DND-41 (cell line): ENCODE measurements around the gene CDK5RAP1.
A peak's percentile ranks its signal among the peaks of the same experiment; 100 is the strongest.

Experiments
- ATAC-seq: fragments of 200-7000 bp; cut with Tn5 transposase; 3 replicates; pipeline ENCODE4 v1.9.1; 2021; ENCODE audit warnings: low read depth; ENCODE audit not compliant: insufficient read depth
- DNase-seq: peaks from one replicate; pipeline ENCODE4 v3.0.0-alpha.2; 2020
- H2AFZ ChIP-seq: 2 replicates; pipeline ENCODE4 v1.6.0; 2012; ENCODE audit warnings: low read depth, low read length
- H3K27ac ChIP-seq: 2 replicates; pipeline ENCODE4 v1.5.1; 2012; ENCODE audit warnings: low read length, inconsistent platforms
- H3K27me3 ChIP-seq: fragments of 200-600 bp; sonication (generic); 2 replicates; pipeline ENCODE4 v1.6.0; 2012; ENCODE audit warnings: low read length, mild to moderate bottlenecking, inconsistent platforms; ENCODE audit not compliant: insufficient read depth, poor library complexity
- H3K36me3 ChIP-seq: 2 replicates; pipeline ENCODE4 v1.5.1; 2012; ENCODE audit warnings: low read length, inconsistent platforms; ENCODE audit not compliant: insufficient read depth
- H3K4me1 ChIP-seq: 2 replicates; pipeline ENCODE4 v1.5.1; 2012; ENCODE audit warnings: mild to moderate bottlenecking, low read length; ENCODE audit not compliant: insufficient read depth
- H3K4me2 ChIP-seq: 2 replicates; pipeline ENCODE4 v1.6.0; 2012; ENCODE audit warnings: mild to moderate bottlenecking, moderate library complexity, low read length, inconsistent platforms; ENCODE audit not compliant: insufficient read depth
- H3K4me3 ChIP-seq, 2 experiments: fragments of 200-600 bp in 1 of 2; shearing (Covaris generic) in 1 of 2; 2 replicates each; pipeline ENCODE4 v1.5.1; 2012 to 2016; ENCODE audit warnings: inconsistent platforms in 2 of 2, low read length in 2 of 2, mild to moderate bottlenecking in 2 of 2, low read depth in 1 of 2, moderate library complexity in 1 of 2
- H3K79me2 ChIP-seq: 2 replicates; pipeline ENCODE4 v1.6.0; 2012; ENCODE audit warnings: low read length, inconsistent platforms; ENCODE audit not compliant: insufficient read depth
- H3K9ac ChIP-seq: 2 replicates; pipeline ENCODE4 v1.6.0; 2012; ENCODE audit warnings: low read depth, mild to moderate bottlenecking, inconsistent platforms, low read length, moderate library complexity
- H3K9me3 ChIP-seq: 2 replicates; pipeline ENCODE4 v1.5.1; 2012; ENCODE audit warnings: low read length, moderate library complexity, mild to moderate bottlenecking, inconsistent platforms; ENCODE audit not compliant: insufficient read depth, severe bottlenecking
- H4K20me1 ChIP-seq: 2 replicates; pipeline ENCODE4 v1.6.0; 2012; ENCODE audit warnings: low read length; ENCODE audit not compliant: insufficient read depth
- EZH2 ChIP-seq: IDR thresholded peaks from 3 replicates; pipeline ENCODE4 v1.6.1; 2012; ENCODE audit warnings: borderline replicate concordance, low read depth, mild to moderate bottlenecking, moderate library complexity, low read length, inconsistent platforms; ENCODE audit not compliant: severe bottlenecking
- TF ChIP-seq, protein P1 (sequence below): IDR thresholded peaks from 2 replicates; pipeline ENCODE4 v1.5.1; 2012; ENCODE audit warnings: borderline replicate concordance, low read length, moderate library complexity, mild to moderate bottlenecking; ENCODE audit not compliant: poor library complexity, severe bottlenecking; ENCODE audit errors: extremely low read depth

The CDK5RAP1 gene

DNA sequence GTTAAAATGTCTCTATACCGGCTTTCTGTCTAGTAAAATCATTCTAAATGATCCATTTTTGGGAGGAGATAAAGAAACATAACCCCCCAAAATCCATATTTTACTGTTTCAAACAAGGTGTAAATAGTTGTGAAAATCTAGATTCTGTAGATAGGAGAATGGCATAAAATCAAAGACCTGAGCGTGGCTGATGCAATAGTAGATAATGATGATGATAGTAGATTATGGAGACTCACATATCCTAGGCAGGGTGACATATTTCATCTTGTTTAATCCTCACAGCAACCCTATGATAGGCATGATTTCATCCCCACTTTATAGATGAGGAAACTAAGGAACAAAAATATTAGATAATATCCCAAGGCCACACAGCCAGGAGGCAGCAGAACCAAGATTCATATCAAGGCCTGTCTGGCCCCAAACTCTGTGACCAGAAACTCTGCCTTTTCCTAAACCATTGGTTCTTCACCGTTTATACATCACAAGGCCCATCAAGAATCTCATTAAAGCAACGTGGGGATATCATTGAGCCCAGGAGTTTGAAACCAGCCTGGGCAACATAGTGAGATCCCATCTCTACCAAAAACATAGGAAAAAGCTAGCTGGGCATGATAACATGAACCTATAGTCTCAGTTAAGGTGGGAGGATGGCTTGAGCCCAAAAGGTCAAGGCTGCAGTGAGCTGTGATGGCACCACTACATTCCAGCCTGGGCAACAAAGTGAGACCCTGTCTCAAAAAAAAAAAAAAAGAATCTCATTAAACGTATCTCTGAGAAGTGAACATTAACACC is 62.7 kb downstream of the CDK5RAP1 start:
- Histone ChIP-seq H3K27ac (peak overlapping the region; percentile 40; the same call in 1 of the 2 replicates), H4K20me1 (no peaks in the 10 kb centered on the region; the same call in 1 of the 2 replicates), H3K4me2 (no peak overlapping the region), H3K4me3 (no peak overlapping the region), H3K36me3 (no peaks in the 10 kb centered on the region), H3K27me3 (no peaks in the 10 kb centered on the region), H2AFZ (0 out of 2 replicates have a peak overlapping the region, but pooled peaks have one; percentile 2), H3K9me3 (no peaks in the 10 kb centered on the region), H3K79me2 (no peaks in the 10 kb centered on the region), H3K9ac (no peak overlapping the region), H3K4me1 (peaks cover 25% of the 10 kb centered on the region)
- TF ChIP-seq, protein P1, sequence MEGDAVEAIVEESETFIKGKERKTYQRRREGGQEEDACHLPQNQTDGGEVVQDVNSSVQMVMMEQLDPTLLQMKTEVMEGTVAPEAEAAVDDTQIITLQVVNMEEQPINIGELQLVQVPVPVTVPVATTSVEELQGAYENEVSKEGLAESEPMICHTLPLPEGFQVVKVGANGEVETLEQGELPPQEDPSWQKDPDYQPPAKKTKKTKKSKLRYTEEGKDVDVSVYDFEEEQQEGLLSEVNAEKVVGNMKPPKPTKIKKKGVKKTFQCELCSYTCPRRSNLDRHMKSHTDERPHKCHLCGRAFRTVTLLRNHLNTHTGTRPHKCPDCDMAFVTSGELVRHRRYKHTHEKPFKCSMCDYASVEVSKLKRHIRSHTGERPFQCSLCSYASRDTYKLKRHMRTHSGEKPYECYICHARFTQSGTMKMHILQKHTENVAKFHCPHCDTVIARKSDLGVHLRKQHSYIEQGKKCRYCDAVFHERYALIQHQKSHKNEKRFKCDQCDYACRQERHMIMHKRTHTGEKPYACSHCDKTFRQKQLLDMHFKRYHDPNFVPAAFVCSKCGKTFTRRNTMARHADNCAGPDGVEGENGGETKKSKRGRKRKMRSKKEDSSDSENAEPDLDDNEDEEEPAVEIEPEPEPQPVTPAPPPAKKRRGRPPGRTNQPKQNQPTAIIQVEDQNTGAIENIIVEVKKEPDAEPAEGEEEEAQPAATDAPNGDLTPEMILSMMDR = no peak
- no peak for TF ChIP-seq EZH2
- ATAC-seq (no peak), DNase-seq (no peak)

DNA sequence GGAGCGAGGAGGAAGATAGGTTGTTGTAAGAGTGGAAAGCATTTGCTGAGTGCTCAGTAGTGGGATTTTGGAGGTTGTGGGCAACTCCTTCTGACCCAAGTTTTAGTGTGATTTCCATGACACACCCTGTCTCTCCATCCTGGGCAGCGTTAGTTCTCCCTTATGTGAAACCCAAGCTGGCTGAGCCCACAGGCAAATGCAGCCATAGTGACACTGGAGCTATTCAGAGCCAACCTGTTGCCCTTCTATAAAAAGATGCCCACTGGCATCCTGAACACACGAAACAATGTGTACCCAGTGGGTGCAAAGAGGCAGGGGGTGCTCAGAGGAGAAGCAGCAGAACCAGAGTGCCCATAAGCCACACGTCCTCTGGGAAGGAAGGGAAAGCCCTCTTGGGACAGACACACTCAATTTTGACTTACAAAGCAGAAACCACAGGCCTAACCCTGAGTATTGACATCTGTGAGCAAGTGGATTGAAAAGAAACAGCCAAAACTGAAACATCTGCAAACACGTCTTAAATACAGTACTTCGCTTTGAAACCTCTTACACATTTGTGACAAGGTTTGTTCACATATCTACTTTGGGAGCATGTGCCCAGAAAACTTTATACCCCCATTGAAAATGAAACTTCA is 63.7 kb downstream of the CDK5RAP1 start:
- DNase-seq (peak; percentile 45), ATAC-seq (peak; percentile 82)
- Histone ChIP-seq H2AFZ (0 out of 2 replicates have a peak overlapping the region, but pooled peaks have one; percentile 7), H3K9ac (no peak overlapping the region), H4K20me1 (no peaks in the 10 kb centered on the region), H3K4me3 (no peak overlapping the region), H3K4me1 (peaks cover 25% of the 10 kb centered on the region), H3K79me2 (no peaks in the 10 kb centered on the region), H3K27me3 (no peaks in the 10 kb centered on the region), H3K9me3 (no peaks in the 10 kb centered on the region), H3K4me2 (no peak overlapping the region), H3K36me3 (no peaks in the 10 kb centered on the region), H3K27ac (peak overlapping the region; percentile 40; the same call in 1 of the 2 replicates)
- TF ChIP-seq, protein P1 = no peak
- no peak for TF ChIP-seq EZH2

DNA sequence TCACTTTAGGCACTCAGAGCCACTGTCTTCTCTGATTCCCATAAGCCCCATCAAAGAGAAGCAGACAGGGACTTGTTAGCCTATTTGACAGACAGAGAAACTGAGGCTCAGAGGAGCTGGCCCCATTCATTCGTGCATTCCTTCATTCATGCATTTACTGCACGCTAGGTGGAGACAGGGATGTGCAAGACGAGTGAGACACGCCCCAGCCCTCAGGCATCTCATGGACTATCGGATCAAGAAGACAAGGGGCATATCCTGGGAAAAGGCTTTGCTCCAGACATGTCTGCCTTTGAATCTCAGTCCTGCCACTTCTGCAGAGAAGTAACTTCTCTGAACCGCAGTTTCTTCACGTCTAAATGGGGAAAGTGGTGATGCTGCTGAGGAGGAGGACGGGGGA is 64.2 kb downstream of the CDK5RAP1 start:
- no peaks in the 10 kb centered on the region for H3K9me3 ChIP-seq
- ATAC-seq = 0 out of 3 replicates have a peak, but pooled peaks have one; percentile 11
- H2AFZ ChIP-seq = no peak overlapping the region
- no peak overlapping the region for H3K4me3 ChIP-seq
- no peak overlapping the region for H3K9ac ChIP-seq
- H3K36me3 ChIP-seq = no peaks in the 10 kb centered on the region
- H3K79me2 ChIP-seq = no peaks in the 10 kb centered on the region
- no peak for DNase-seq
- no peak overlapping the region for H3K27ac ChIP-seq
- no peak for TF ChIP-seq EZH2
- H3K4me1 ChIP-seq = peaks cover 25% of the 10 kb centered on the region
- no peak overlapping the region for H3K4me2 ChIP-seq
- no peaks in the 10 kb centered on the region for H3K27me3 ChIP-seq
- H4K20me1 ChIP-seq = no peaks in the 10 kb centered on the region

DNA sequence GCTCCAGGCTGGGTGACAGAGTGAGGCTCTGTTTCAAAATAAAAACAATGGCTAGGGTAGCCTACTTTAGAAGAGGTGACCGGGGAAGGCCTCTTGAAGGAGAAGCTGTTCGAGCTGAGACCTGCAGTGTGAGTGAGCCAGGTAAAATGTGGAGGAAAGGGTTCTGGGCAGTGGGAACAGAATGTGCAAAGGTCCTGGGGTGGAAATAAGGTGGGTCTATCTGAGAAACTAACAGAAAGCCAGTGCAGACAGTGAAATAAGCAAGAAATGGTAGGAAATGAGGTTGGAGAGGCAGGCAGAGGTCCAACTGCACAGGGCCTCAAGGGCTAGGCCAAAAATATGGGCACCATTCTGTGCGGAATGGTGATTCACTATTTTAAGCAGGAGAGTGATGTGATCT is 64.9 kb downstream of the CDK5RAP1 start:
- no peak overlapping the region for H3K4me2 ChIP-seq
- H3K27ac ChIP-seq = no peak overlapping the region
- H3K4me1 ChIP-seq = peaks cover 25% of the 10 kb centered on the region
- no peak for ATAC-seq
- H2AFZ ChIP-seq = no peak overlapping the region
- no peaks in the 10 kb centered on the region for H4K20me1 ChIP-seq
- H3K4me3 ChIP-seq = no peak overlapping the region
- H3K9me3 ChIP-seq = no peaks in the 10 kb centered on the region
- no peak overlapping the region for H3K9ac ChIP-seq
- DNase-seq = no peak
- H3K36me3 ChIP-seq = no peaks in the 10 kb centered on the region
- no peaks in the 10 kb centered on the region for H3K79me2 ChIP-seq
- no peak for TF ChIP-seq EZH2
- TF ChIP-seq, protein P1 = no peak
- H3K27me3 ChIP-seq = no peaks in the 10 kb centered on the region
